Activated T-cell treated with anti-CD3 and anti-CD28 coated beads, Interleukin-2, amount 50 U/mL, for 72 hours (primary cell): ENCODE measurements around the gene F2RL3. TPM values are rescaled to one million over a fixed set of nuclear protein-coding genes. Genes with fewer than 3 reads are reported as not detected.

Experiments used
- ATAC-seq, 2 donors: fragments of 150-1000 bp; cut with Tn5 transposase; replicated peaks in 1 of 2; 2 replicates each; pipeline ENCODE4 v1.10.0; 2021; ENCODE audit warnings: moderate library complexity in 2 of 2, mild to moderate bottlenecking in 1 of 2
- DNase-seq, 2 donors: peaks; one replicate each; pipeline ENCODE4 v3.0.0; 2021 to 2022; ENCODE audit warnings: mixed read lengths in 1 of 2
- H3K27ac Mint-ChIP-seq: one replicate; pipeline ENCODE4 v1.8.0; 2022; ENCODE audit warnings: mild to moderate bottlenecking, moderate library complexity, mixed read lengths
- H3K27me3 Mint-ChIP-seq: one replicate; pipeline ENCODE4 v1.8.0; 2022; ENCODE audit warnings: low read depth, mixed read lengths
- H3K36me3 Mint-ChIP-seq, 2 donors: one replicate each; pipeline ENCODE4 v1.8.0; 2022; ENCODE audit warnings: mixed read lengths in 2 of 2, mild to moderate bottlenecking in 1 of 2; ENCODE audit not compliant: insufficient read depth in 2 of 2
- H3K4me1 Mint-ChIP-seq: one replicate; pipeline ENCODE4 v1.8.0; 2022; ENCODE audit warnings: low read depth, mixed read lengths
- H3K4me3 Mint-ChIP-seq, 2 donors: one replicate each; pipeline ENCODE4 v1.8.0; 2022; ENCODE audit warnings: mild to moderate bottlenecking in 2 of 2, mixed read lengths in 2 of 2, moderate library complexity in 2 of 2
- H3K9me3 Mint-ChIP-seq, 2 donors: one replicate each; pipeline ENCODE4 v1.8.0; 2022; ENCODE audit warnings: mixed read lengths in 2 of 2
- total RNA-seq, 2 donors: library from RNA; stranded (reverse); gene quantifications; one replicate each; pipeline ENCODE4 v1.2.3, GENCODE V29; 2022

The F2RL3 gene
- total RNA-seq, 2 donors from 2014 or later = not detected

GRCh38 chr19:16878181-16878965 is 10.4 kb upstream of the F2RL3 start:
- ATAC-seq = no peak
- peaks cover 5% of the 10 kb centered on the region for H3K4me1 Mint-ChIP-seq
- no peak overlapping the region for H3K27ac Mint-ChIP-seq
- peaks cover 19 to 32% of the 10 kb centered on the region in 2 donors for H3K36me3 Mint-ChIP-seq
- no peak overlapping the region for H3K4me3 Mint-ChIP-seq
- no peaks in the 10 kb centered on the region for H3K27me3 Mint-ChIP-seq
- no peak for DNase-seq
- peaks cover 7 to 18% of the 10 kb centered on the region in 2 donors for H3K9me3 Mint-ChIP-seq

- H3K27ac Mint-ChIP-seq = no peak overlapping the region
- no peak for DNase-seq
- no peak for ATAC-seq
- H3K36me3 Mint-ChIP-seq = peaks cover 12 to 20% of the 10 kb centered on the region in 2 donors
- no peaks in the 10 kb centered on the region for H3K27me3 Mint-ChIP-seq
- no peak overlapping the region for H3K4me3 Mint-ChIP-seq
- H3K9me3 Mint-ChIP-seq = peaks cover 7 to 10% of the 10 kb centered on the region in 2 donors
- H3K4me1 Mint-ChIP-seq = no peaks in the 10 kb centered on the region
Observed at GRCh38 chr19:16880884-16881554, 7.8 kb upstream of the F2RL3 start.

- no peaks in the 10 kb centered on the region for H3K4me1 Mint-ChIP-seq
- H3K9me3 Mint-ChIP-seq = peaks cover 7 to 10% of the 10 kb centered on the region in 2 donors
- H3K27me3 Mint-ChIP-seq = no peaks in the 10 kb centered on the region
- DNase-seq = no peak
- ATAC-seq = no peak
- no peak overlapping the region for H3K4me3 Mint-ChIP-seq
- H3K27ac Mint-ChIP-seq = no peak overlapping the region
- H3K36me3 Mint-ChIP-seq = peaks cover 12 to 20% of the 10 kb centered on the region in 2 donors
Observed at GRCh38 chr19:16882146-16882545, 6.7 kb upstream of the F2RL3 start.

GRCh38 chr19:16883522-16883921 is 5.3 kb upstream of the F2RL3 start:
- no peak overlapping the region for H3K4me3 Mint-ChIP-seq
- peaks cover 7 to 10% of the 10 kb centered on the region in 2 donors for H3K9me3 Mint-ChIP-seq
- no peak for ATAC-seq
- H3K27me3 Mint-ChIP-seq = no peaks in the 10 kb centered on the region
- peaks cover 12 to 18% of the 10 kb centered on the region in 2 donors for H3K36me3 Mint-ChIP-seq
- DNase-seq = no peak
- no peak overlapping the region for H3K27ac Mint-ChIP-seq
- H3K4me1 Mint-ChIP-seq = no peaks in the 10 kb centered on the region

GRCh38 chr19:16885166-16885565 is 3.6 kb upstream of the F2RL3 start:
- ATAC-seq (no peak), DNase-seq (no peak)
- Mint-ChIP-seq H3K4me1 (no peaks in the 10 kb centered on the region), H3K4me3 (no peak overlapping the region), H3K36me3 (peaks cover 12 to 17% of the 10 kb centered on the region in 2 donors), H3K9me3 (peaks cover 7 to 10% of the 10 kb centered on the region in 2 donors), H3K27me3 (no peaks in the 10 kb centered on the region), H3K27ac (no peak overlapping the region)

- DNase-seq (no peak), ATAC-seq (no peak)
- no peak overlapping the region for H3K27ac Mint-ChIP-seq
- no peak overlapping the region for H3K4me3 Mint-ChIP-seq
- H3K9me3 Mint-ChIP-seq = peaks cover 6 to 7% of the 10 kb centered on the region in 2 donors
- no peaks in the 10 kb centered on the region for H3K4me1 Mint-ChIP-seq
- no peaks in the 10 kb centered on the region for H3K27me3 Mint-ChIP-seq
- peaks cover 10% of the 10 kb centered on the region in 2 donors for H3K36me3 Mint-ChIP-seq
Observed at GRCh38 chr19:16886305-16886880, 2.4 kb upstream of the F2RL3 start.

- Mint-ChIP-seq H3K27me3 (peaks cover 6% of the 10 kb centered on the region), H3K4me3 (no peak overlapping the region), H3K36me3 (peaks cover 4 to 5% of the 10 kb centered on the region in 2 donors), H3K4me1 (no peaks in the 10 kb centered on the region), H3K27ac (no peak overlapping the region), H3K9me3 (peaks cover 2 to 4% of the 10 kb centered on the region in 2 donors)
- no peak for ATAC-seq
- DNase-seq = no peak
Observed at GRCh38 chr19:16887353-16888265, 1.2 kb upstream of the F2RL3 start.

GRCh38 chr19:16889366-16889882 is 625 bp downstream of the F2RL3 start:
- H3K27me3 Mint-ChIP-seq = peaks cover 14% of the 10 kb centered on the region
- DNase-seq = no peak
- H3K4me3 Mint-ChIP-seq = no peak overlapping the region
- ATAC-seq = no peak
- H3K4me1 Mint-ChIP-seq = no peaks in the 10 kb centered on the region
- H3K27ac Mint-ChIP-seq = no peak overlapping the region
- no peaks in the 10 kb centered on the region for H3K9me3 Mint-ChIP-seq
- H3K36me3 Mint-ChIP-seq = no peaks in the 10 kb centered on the region

- ATAC-seq = no peak
- Mint-ChIP-seq H3K36me3 (no peaks in the 10 kb centered on the region), H3K27ac (no peak overlapping the region), H3K9me3 (no peaks in the 10 kb centered on the region), H3K4me3 (no peak overlapping the region), H3K4me1 (no peaks in the 10 kb centered on the region), H3K27me3 (peaks cover 20% of the 10 kb centered on the region)
- no peak for DNase-seq
Observed at GRCh38 chr19:16889883-16890460, 1.2 kb downstream of the F2RL3 start.

- ATAC-seq (no peak), DNase-seq (no peak)
- Mint-ChIP-seq H3K27me3 (peaks cover 26% of the 10 kb centered on the region), H3K9me3 (no peaks in the 10 kb centered on the region), H3K36me3 (no peaks in the 10 kb centered on the region), H3K27ac (no peak overlapping the region), H3K4me1 (no peaks in the 10 kb centered on the region), H3K4me3 (no peak overlapping the region)
Observed at GRCh38 chr19:16890461-16891184, 1.8 kb downstream of the F2RL3 start.

- no peak for DNase-seq
- no peak for ATAC-seq
- Mint-ChIP-seq H3K36me3 (no peaks in the 10 kb centered on the region), H3K27ac (no peak overlapping the region), H3K4me1 (no peaks in the 10 kb centered on the region), H3K27me3 (peaks cover 27% of the 10 kb centered on the region), H3K9me3 (no peaks in the 10 kb centered on the region), H3K4me3 (no peak overlapping the region)
Observed at GRCh38 chr19:16891696-16892382, 3.0 kb downstream of the F2RL3 start.
